NCI-H1105 (cell line): ENCODE data around the gene AAR2.

Experiments used
- DNase-seq: peaks from one replicate; lab custom pipeline; 2025; lab: John Stamatoyannopoulos, UW

Gene AAR2

DNA sequence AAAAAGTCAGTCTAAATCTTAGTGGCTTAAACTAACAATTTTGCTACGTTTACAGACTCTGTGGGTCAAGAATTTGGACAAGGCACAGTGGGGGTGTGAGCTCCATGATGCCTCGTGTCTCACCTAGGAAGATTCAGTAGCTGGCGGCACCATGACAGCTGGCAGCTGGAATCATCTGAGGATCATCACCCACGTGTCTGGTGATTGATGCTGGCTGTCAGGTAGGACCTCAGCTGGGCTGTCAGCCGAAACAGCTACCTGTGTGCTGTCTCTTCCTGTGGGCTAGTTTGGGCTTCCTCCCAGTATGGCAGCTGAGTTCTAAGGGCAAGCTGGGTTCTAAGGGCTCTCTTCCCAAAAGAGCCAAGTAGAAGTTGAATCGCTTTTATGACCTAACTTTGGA, 43.5 kb downstream of the AAR2 start:
- no peak for DNase-seq

DNA sequence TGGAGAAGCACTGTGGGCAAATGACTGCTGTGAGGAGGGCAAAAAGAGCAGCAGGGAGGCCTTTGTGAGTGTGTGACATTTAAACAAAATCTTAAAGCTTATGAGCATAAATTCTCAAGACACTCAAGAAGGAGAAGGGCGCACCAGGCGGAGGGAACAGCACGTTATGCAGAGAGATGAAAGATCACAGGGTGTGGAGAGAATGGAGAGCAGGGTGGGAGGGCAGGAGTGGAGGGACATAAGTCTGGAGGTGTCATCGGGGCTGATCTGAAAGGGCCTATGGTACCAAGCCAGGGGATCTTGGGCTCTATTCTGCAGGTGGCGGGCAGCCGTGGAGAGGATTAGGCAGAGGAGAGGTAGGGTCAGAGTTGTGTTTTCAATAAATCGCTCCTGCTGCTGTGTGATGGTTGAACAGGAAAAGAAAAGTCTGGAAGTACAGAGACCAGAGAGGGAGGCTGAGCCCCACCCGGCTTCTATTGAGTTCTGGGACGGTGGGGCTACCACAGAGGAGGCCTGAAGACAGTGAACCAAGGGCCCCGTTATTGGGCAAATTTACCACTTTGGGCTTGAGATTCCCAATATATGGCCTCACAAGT, 45.6 kb downstream of the AAR2 start:
- DNase-seq, result no peak

DNA sequence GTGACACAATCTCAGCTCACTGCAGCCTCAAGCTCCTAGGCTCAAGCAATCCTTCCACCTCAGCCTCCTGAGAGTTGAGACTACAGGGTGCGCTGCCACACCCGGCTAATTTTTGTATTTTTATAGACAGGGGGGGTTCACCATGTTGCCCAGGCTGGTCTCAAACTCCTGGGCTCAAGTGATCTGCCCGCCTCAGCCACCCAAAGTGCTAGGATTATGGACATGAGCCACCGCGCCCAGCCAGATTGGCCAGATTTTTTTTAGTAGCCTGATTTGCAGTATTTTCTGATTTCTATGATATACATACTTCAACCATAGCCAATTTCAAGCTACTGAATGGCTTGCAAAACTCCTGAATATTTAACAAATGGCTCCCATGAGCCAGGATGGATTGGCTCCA, 48.5 kb downstream of the AAR2 start:
- no peak for DNase-seq

DNA sequence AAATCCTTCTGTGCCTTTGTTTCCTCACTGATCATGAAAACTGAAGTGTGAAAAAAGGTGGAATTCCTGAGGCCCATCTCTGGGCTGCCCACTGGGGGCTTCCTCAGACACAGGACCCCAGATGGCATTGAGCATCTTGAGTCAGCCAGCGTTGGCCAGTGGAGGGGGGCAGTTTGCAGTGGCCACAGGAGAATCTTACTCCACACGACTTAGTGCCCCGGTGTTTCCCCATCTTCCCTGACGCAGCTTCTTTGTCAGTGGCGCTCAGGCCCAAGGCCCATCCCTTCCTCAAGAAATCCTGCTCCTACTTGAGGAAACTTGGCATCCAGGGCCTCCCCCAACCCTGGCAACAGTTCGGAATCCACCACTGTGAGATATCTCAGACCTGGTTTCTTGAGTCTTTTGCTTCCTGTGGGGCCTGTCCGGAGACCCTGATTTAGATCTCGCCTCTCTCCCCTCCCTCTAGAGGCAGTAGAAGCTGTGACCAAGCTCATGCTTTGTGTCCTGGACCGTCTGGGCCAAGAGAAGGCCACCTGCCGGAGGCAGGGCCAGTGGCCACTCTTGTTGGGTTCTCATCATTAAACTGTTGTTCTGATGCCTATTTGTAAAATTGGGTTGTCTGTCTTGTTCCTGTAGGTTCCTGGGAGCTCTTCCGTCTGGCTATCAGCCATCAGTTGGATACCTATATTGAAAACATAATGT, 49.6 kb downstream of the AAR2 start:
- DNase-seq, result no peak

DNA sequence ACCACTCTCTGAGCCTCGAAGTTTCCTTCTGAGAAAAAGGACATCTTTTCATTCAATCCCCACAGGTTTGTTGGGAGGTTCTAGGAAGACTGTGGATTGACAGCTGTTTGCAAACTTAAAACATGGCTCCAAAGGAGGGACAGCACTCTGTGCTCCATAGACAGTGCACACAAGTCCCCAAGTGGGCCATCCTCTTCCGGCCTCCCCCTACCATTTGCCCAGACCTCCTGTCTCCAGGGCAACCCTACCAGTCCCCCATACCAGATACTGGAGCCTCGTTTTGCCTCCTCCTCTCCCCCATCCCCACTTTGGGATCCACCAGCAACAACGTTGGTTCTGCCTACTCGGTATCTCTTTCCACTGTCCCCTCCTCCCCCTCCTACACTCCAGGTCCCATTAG, 61.4 kb downstream of the AAR2 start:
- no peak for DNase-seq

GRCh38 chr20:36298061-36298460, 61.8 kb downstream of the AAR2 start:
- DNase-seq, result no peak

- no peak for DNase-seq
Observed at GRCh38 chr20:36298795-36299339, 62.6 kb downstream of the AAR2 start.

- no peak for DNase-seq
Observed at GRCh38 chr20:36299459-36299858, 63.2 kb downstream of the AAR2 start.

DNA sequence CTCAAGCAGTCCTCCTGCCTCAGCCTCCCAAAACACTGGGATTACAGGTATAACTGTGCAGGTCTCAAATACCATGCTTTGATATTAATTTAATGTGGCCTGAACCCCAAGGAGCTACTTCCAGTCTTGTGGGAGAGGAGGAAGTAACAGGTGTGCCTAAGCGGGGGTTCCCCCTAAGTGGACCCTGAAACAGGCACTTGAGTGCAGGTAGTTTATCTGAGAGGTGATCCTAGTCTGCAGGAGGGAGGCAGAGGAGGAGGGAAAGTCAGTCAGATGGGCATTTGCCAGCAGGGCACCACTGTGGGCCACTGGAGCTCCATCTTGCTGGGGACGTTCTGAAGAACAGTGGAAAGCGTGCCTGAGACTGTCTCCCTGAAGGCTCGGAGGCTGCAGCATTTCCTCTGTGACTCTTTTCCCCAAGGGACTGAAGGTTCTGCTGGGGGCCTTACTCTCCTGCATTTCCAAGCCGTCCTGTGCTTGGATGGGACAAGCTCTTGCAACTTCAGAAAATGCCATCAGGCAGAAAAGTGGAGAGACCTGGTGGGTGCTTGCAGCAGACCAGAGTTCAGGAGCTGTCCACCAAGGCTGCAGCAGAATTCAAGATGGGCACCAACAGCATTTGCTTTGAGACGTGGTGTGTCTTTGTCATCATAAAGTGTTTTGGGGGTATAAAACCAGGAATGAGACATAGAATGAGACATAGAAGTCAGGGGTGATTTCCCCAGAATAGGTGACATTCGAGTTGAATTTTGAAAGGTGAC, 65.3 kb downstream of the AAR2 start:
- no peak for DNase-seq

DNA sequence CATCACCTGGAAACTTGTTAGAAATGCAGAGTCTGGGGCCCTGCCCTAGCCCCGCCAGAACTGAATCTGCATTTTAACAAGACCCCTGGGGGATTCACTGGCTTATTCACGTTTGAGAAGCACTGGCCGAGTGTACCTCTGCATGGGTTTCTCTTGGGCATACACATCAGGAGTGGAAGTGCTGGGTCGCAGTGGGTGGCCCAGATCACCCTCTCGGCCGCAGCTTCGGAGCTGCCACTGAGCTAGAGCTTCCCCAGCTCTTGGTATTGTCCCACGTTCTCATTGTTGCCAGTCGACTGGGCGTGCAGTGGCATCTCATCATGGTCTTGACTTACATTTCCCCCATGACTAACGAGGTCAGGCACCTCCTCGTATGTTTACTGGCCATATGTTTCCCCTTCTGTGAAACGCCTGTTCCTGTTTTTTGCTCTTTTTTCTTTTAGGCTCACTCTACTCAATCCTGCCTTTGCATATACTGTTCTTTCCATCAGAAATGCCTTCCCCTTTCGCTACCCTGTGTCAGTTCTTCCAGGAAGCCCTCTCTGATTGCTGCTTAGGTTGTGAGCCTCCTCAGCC, 66.8 kb downstream of the AAR2 start:
- DNase-seq, result no peak

- DNase-seq, result no peak
Observed at GRCh38 chr20:36303831-36304230, 67.6 kb downstream of the AAR2 start.

GRCh38 chr20:36304786-36305495, 68.7 kb downstream of the AAR2 start:
- DNase-seq, result no peak

GRCh38 chr20:36305602-36306551, 69.6 kb downstream of the AAR2 start, which contains the start of gene DLGAP4:
Gene DLGAP4, plus strand, starts transcription at chr20:36306339. Its CDS starts 125,379 bp downstream, at chr20:36431718.
- peak; percentile 9 for DNase-seq
